ENCODE results near the gene HES4. TPM values are rescaled to one million over a fixed set of nuclear protein-coding genes. Genes with fewer than 3 reads are reported as not detected.

HES4 gene
- total RNA-seq, 2 experiments from 2014 or later = 0.45 to 0.50 TPM

GRCh38 chr1:973459-974292 is 26.2 kb downstream of the HES4 start:
- DNase-seq = no peak
- ChIA-PET POLR2A (no interaction called here), CTCF (no interaction called here)
- H3K27me3 Mint-ChIP-seq (ENCODE audit: low read depth) = peaks cover 13% of the 10 kb centered on the region
- peaks cover 3% of the 10 kb centered on the region for H3K36me3 Mint-ChIP-seq (ENCODE audit: low read depth)
- H3K4me3 Mint-ChIP-seq = no peak overlapping the region
- H3K4me1 Mint-ChIP-seq (ENCODE audit: low read depth) = peaks cover 13% of the 10 kb centered on the region
- no peak for ATAC-seq
- H3K27ac Mint-ChIP-seq = no peak overlapping the region
- peaks cover 4% of the 10 kb centered on the region for H3K9me3 Mint-ChIP-seq (ENCODE audit: insufficient read depth)

- ChIA-PET POLR2A (no interaction called here), CTCF (no interaction called here)
- Mint-ChIP-seq H3K36me3 (ENCODE audit: low read depth) (no peaks in the 10 kb centered on the region), H3K4me3 (no peak overlapping the region), H3K27me3 (ENCODE audit: low read depth) (peaks cover 17% of the 10 kb centered on the region), H3K4me1 (ENCODE audit: low read depth) (peaks cover 8% of the 10 kb centered on the region), H3K27ac (no peak overlapping the region), H3K9me3 (ENCODE audit: insufficient read depth) (no peaks in the 10 kb centered on the region)
- DNase-seq (no peak), ATAC-seq (no peak)
These were observed 27.0 kb downstream of the HES4 start for GRCh38 chr1:972726-973458.

- DNase-seq (no peak), ATAC-seq (no peak)
- Mint-ChIP-seq H3K4me3 (no peak overlapping the region), H3K4me1 (ENCODE audit: low read depth) (peaks cover 11% of the 10 kb centered on the region), H3K9me3 (ENCODE audit: insufficient read depth) (no peaks in the 10 kb centered on the region), H3K27me3 (ENCODE audit: low read depth) (peaks cover 17% of the 10 kb centered on the region), H3K27ac (no peak overlapping the region), H3K36me3 (ENCODE audit: low read depth) (no peaks in the 10 kb centered on the region)
- ChIA-PET POLR2A (interaction anchor here (0.5 to 0.7 kb wide), 2 partner anchors 219 to 345 kb away, joined by 3 read pairs; no protein-coding TSS in a partner anchor), CTCF (no interaction called here)
These were observed 28.0 kb downstream of the HES4 start for GRCh38 chr1:971751-972506.

GRCh38 chr1:970973-971730 is 28.7 kb downstream of the HES4 start:
- DNase-seq = no peak
- peaks cover 10% of the 10 kb centered on the region for H3K4me1 Mint-ChIP-seq (ENCODE audit: low read depth)
- no peak for ATAC-seq
- POLR2A ChIA-PET = no interaction called here
- H3K27ac Mint-ChIP-seq = no peak overlapping the region
- no peaks in the 10 kb centered on the region for H3K36me3 Mint-ChIP-seq (ENCODE audit: low read depth)
- CTCF ChIA-PET = interaction anchor here (1.7 kb wide), 1 partner anchor 31 kb away, joined by 4 read pairs; no protein-coding TSS in a partner anchor
- H3K27me3 Mint-ChIP-seq (ENCODE audit: low read depth) = peaks cover 17% of the 10 kb centered on the region
- H3K4me3 Mint-ChIP-seq = no peak overlapping the region
- no peaks in the 10 kb centered on the region for H3K9me3 Mint-ChIP-seq (ENCODE audit: insufficient read depth)

- Mint-ChIP-seq H3K4me3 (no peak overlapping the region), H3K36me3 (ENCODE audit: low read depth) (no peaks in the 10 kb centered on the region), H3K27ac (no peak overlapping the region), H3K9me3 (ENCODE audit: insufficient read depth) (no peaks in the 10 kb centered on the region), H3K4me1 (ENCODE audit: low read depth) (peaks cover 10% of the 10 kb centered on the region), H3K27me3 (ENCODE audit: low read depth) (peaks cover 14% of the 10 kb centered on the region)
- ChIA-PET CTCF (interaction anchor here (1.7 kb wide), 1 partner anchor 32 kb away, joined by 4 read pairs; no protein-coding TSS in a partner anchor), POLR2A (no interaction called here)
- DNase-seq = no peak
- ATAC-seq = no peak
These were observed 29.5 kb downstream of the HES4 start for GRCh38 chr1:970242-970972.

- H3K9me3 Mint-ChIP-seq (ENCODE audit: insufficient read depth) = no peaks in the 10 kb centered on the region
- no peaks in the 10 kb centered on the region for H3K36me3 Mint-ChIP-seq (ENCODE audit: low read depth)
- no peak overlapping the region for H3K27ac Mint-ChIP-seq
- no peak for DNase-seq
- peaks cover 14% of the 10 kb centered on the region for H3K27me3 Mint-ChIP-seq (ENCODE audit: low read depth)
- H3K4me3 Mint-ChIP-seq = no peak overlapping the region
- peaks cover 13% of the 10 kb centered on the region for H3K4me1 Mint-ChIP-seq (ENCODE audit: low read depth)
- ATAC-seq = no peak
- ChIA-PET POLR2A (no interaction called here), CTCF (interaction anchor here (1.7 kb wide), 1 partner anchor 33 kb away, joined by 4 read pairs; no protein-coding TSS in a partner anchor)
These were observed 30.5 kb downstream of the HES4 start for GRCh38 chr1:969260-969855.

- H3K27me3 Mint-ChIP-seq (ENCODE audit: low read depth) = peaks cover 14% of the 10 kb centered on the region
- ChIA-PET CTCF (interaction anchor here (0.7 to 1.5 kb wide), 3 partner anchors 8 to 17 kb away, joined by 3 to 5 read pairs (median 4); no protein-coding TSS in a partner anchor), POLR2A (interaction anchor here (0.6 to 1.2 kb wide), 2 partner anchors 9 to 337 kb away, joined by 3 read pairs; partner anchors contain the start of gene NOC2L)
- no peak overlapping the region for H3K4me3 Mint-ChIP-seq
- no peak overlapping the region for H3K27ac Mint-ChIP-seq
- no peaks in the 10 kb centered on the region for H3K9me3 Mint-ChIP-seq (ENCODE audit: insufficient read depth)
- H3K4me1 Mint-ChIP-seq (ENCODE audit: low read depth) = peaks cover 13% of the 10 kb centered on the region
- peaks cover 3% of the 10 kb centered on the region for H3K36me3 Mint-ChIP-seq (ENCODE audit: low read depth)
- DNase-seq (no peak), ATAC-seq (no peak)
These were observed 32.2 kb downstream of the HES4 start for GRCh38 chr1:967466-968343.

- H3K27me3 Mint-ChIP-seq (ENCODE audit: low read depth) = peaks cover 14% of the 10 kb centered on the region
- no peaks in the 10 kb centered on the region for H3K9me3 Mint-ChIP-seq (ENCODE audit: insufficient read depth)
- peaks cover 3% of the 10 kb centered on the region for H3K36me3 Mint-ChIP-seq (ENCODE audit: low read depth)
- H3K4me1 Mint-ChIP-seq (ENCODE audit: low read depth) = peaks cover 15% of the 10 kb centered on the region
- ChIA-PET CTCF (interaction anchor here (0.8 to 1.5 kb wide), 6 partner anchors 9 to 52 kb away, joined by 3 to 5 read pairs (median 4); no protein-coding TSS in a partner anchor), POLR2A (interaction anchor here (1.0 to 1.2 kb wide), 2 partner anchors 8 to 9 kb away, joined by 3 to 4 read pairs; partner anchors contain the start of gene NOC2L)
- peak overlapping the region; percentile 81 for H3K4me3 Mint-ChIP-seq
- DNase-seq (peak; percentile 89), ATAC-seq (peak; percentile 89)
- peak overlapping the region; percentile 90 for H3K27ac Mint-ChIP-seq
These were observed 33.1 kb downstream of the HES4 start for GRCh38 chr1:966704-967300.

- Mint-ChIP-seq H3K27ac (peak within 1 kb of the TSS; percentile 90), H3K36me3 (ENCODE audit: low read depth) (peaks cover 3% of the 10 kb centered on the region), H3K4me3 (peak within 1 kb of the TSS; percentile 81), H3K27me3 (ENCODE audit: low read depth) (peaks cover 14% of the 10 kb centered on the region), H3K9me3 (ENCODE audit: insufficient read depth) (no peaks in the 10 kb centered on the region), H3K4me1 (ENCODE audit: low read depth) (peaks cover 15% of the 10 kb centered on the region)
- ATAC-seq = peak; percentile 55
- peak; percentile 53 for DNase-seq
- ChIA-PET POLR2A (interaction anchor here (1.0 to 1.2 kb wide), 2 partner anchors 8 to 10 kb away, joined by 3 to 4 read pairs; partner anchors contain the start of gene NOC2L), CTCF (interaction anchor here (0.8 to 1.5 kb wide), 6 partner anchors 10 to 53 kb away, joined by 3 to 5 read pairs (median 4); no protein-coding TSS in a partner anchor)
These were observed 33.7 kb downstream of the HES4 start, which contains the start of gene PLEKHN1 for GRCh38 chr1:966135-966703. Gene PLEKHN1, plus strand, starts transcription at chr1:966482. Its CDS starts 50 bp downstream, at chr1:966532.

Measured in activated CD8-positive, alpha-beta T cell treated with anti-CD3 and anti-CD28 coated beads, Interleukin-2, amount 10 ng/mL, durations not matched to agents 7 days and 5 days (primary cell).